ENCODE data around the gene CPNE5. TPM values are rescaled to one million over a fixed set of nuclear protein-coding genes. Genes with fewer than 3 reads are reported as not detected.

Gene CPNE5
- total and polyA plus RNA-seq, 9 of the 15 experiments (the other 6 are each of a cell fraction or from before 2014, with no cell fraction given): 0.14 to 1.0 (median 0.46) TPM; not detected in 2

GRCh38 chr6:36783603-36784375 lies 55.5 kb downstream of the CPNE5 start:
- no TSS peak for BruUV-seq (replicated peaks)
- intact Hi-C loops (cut with micrococcal nuclease): no loop called here
- CTCF ChIA-PET (ENCODE audit: low intra/inter-chr PET ratio): no interaction called here
- H2AFZ ChIP-seq (ENCODE audit: low read depth, low read length): no peak overlapping the region
- no peak for ATAC-seq
- no peaks in the 10 kb centered on the region for H3K79me2 ChIP-seq (ENCODE audit: control insufficient read depth, insufficient read depth, low read length)
- no peaks in the 10 kb centered on the region for H4K20me1 ChIP-seq (replicated peaks; ENCODE audit: control insufficient read depth, insufficient read depth, low read length)
- no peak overlapping the region for H3K9ac ChIP-seq (ENCODE audit: insufficient read depth in 1 of 2, low read depth in 2 of 2, low read length in 2 of 2)
- H3K9me1 ChIP-seq (ENCODE audit: control insufficient read depth, insufficient read depth, low read length): no peaks in the 10 kb centered on the region
- DNase-seq (ENCODE audit: extremely low read depth in 1 of 4, low spot score in 3 of 4): no peak
- FAIRE-seq: no peak
- POLR2A ChIA-PET: interaction anchor here (0.6 to 2.1 kb wide), 5 partner anchors 10 to 637 kb away, joined by 3 to 6 read pairs (median 4); no protein-coding TSS in a partner anchor
- no peak overlapping the region for H3K27ac ChIP-seq (ENCODE audit: extremely low read depth, low read depth, low read length)
- H3K9me3 ChIP-seq (replicated peaks; ENCODE audit: control insufficient read depth, insufficient read depth, low read depth, low read length): no peaks in the 10 kb centered on the region
- H3K4me2 ChIP-seq (ENCODE audit: insufficient read depth, low read length): no peak overlapping the region
- H3K36me3 ChIP-seq (ENCODE audit: control insufficient read depth, insufficient read depth, low read length): no peaks in the 10 kb centered on the region
- in situ Hi-C loops (cut with MboI): no loop called here
- no peak overlapping the region for H3K4me3 ChIP-seq
- 7% methylated on average over 5 of the region's 5 CpGs for WGBS (ENCODE audit: insufficient coverage, low coverage, missing lambda C conversion rate)
- H3K27me3 ChIP-seq (ENCODE audit: control insufficient read depth in 2 of 2, insufficient read depth in 2 of 2, low read length in 2 of 2): peaks cover 29 to 38% of the 10 kb centered on the region in 2 experiments
- peaks cover 0 to 5% of the 10 kb centered on the region in 2 experiments; a peak in 1 of 5 replicates for H3K4me1 ChIP-seq (replicated peaks in 1 of 2; ENCODE audit: control insufficient read depth in 2 of 2, insufficient read depth in 2 of 2, low read length in 2 of 2)
- TF ChIP-seq GATAD2B (IDR thresholded peaks at IDR 0.05; ENCODE audit: borderline replicate concordance) (no peak), SMARCA5 (IDR thresholded peaks at IDR 0.05) (peak; percentile 60; the same call in 1 of the 2 replicates), NFIC (IDR thresholded peaks at IDR 0.05) (no peak), CBX3 (IDR thresholded peaks at IDR 0.05; ENCODE audit: borderline replicate concordance in 1 of 2, low read length in 2 of 2) (no peak), ZNF23 (CRISPR knock-in tag; IDR thresholded peaks at IDR 0.05) (no peak), DEAF1 (CRISPR knock-in tag; IDR thresholded peaks at IDR 0.05) (0 out of 2 replicates have a peak, but pooled peaks have one; percentile 5), TEAD1 (CRISPR knock-in tag; IDR thresholded peaks at IDR 0.05) (0 out of 4 replicates have a peak, but pooled peaks of 1 of the 2 experiments have one; percentile 39), MTF1 (CRISPR knock-in tag; IDR thresholded peaks at IDR 0.05; ENCODE audit: borderline replicate concordance) (no peak), KDM1A (IDR thresholded peaks at IDR 0.05) (peak; percentile 61 to 70), HNRNPK (IDR thresholded peaks at IDR 0.05; ENCODE audit: low read depth, low read length, poor library complexity, severe bottlenecking) (no peak), NR2C1 (IDR thresholded peaks at IDR 0.05) (no peak), NR2C1 (tag; IDR thresholded peaks at IDR 0.05) (no peak), MXI1 (IDR thresholded peaks at IDR 0.05; ENCODE audit: low read depth, low read length) (no peak), THRAP3 (IDR thresholded peaks at IDR 0.05; ENCODE audit: borderline replicate concordance) (no peak), RAD21 (CRISPR knock-in tag; conservative IDR thresholded peaks at IDR 0.05 in 1 of 2, IDR thresholded peaks at IDR 0.05 in 1 of 2) (no peak), PTRF (tag; IDR thresholded peaks at IDR 0.05) (no peak), THRB (CRISPR knock-in tag; conservative IDR thresholded peaks at IDR 0.05) (no peak), ZBTB7A (IDR thresholded peaks at IDR 0.05; ENCODE audit: borderline replicate concordance, control insufficient read depth, low read depth, low read length) (no peak), FOXA1 (IDR thresholded peaks at IDR 0.05; ENCODE audit: borderline replicate concordance) (no peak)
